Measurements from ENCODE around the gene ALOX15B.

- TF ChIP-seq CTCF (IDR thresholded peaks at IDR 0.05; ENCODE audit: low read length), result peak; percentile 58
- TF ChIP-seq EZH2phosphoT487 (IDR thresholded peaks at IDR 0.05; ENCODE audit: low read length), result no peak
- TF ChIP-seq EZH2 (optimal IDR thresholded peaks at IDR 0.05; ENCODE audit: low read depth, low read length), result no peak
Observed at GRCh38 chr17:7997186-7997585, 41.7 kb upstream of the ALOX15B start.
